H1 (cell line): ENCODE measurements around the gene AFF1. TPM values are rescaled to one million over a fixed set of nuclear protein-coding genes. Genes with fewer than 3 reads are reported as not detected.

Experiments used
- BRCA1 ChIP-seq: IDR thresholded peaks from 2 replicates; pipeline ENCODE4 v1.6.1; 2012; ENCODE audit warnings: low read depth, low read length, improper control_type of control experiment
- FOSL1 ChIP-seq: IDR thresholded peaks from 2 replicates; pipeline ENCODE4 v1.6.1; 2011; ENCODE audit warnings: mild to moderate bottlenecking, low read depth, low read length, moderate library complexity; ENCODE audit not compliant: insufficient read depth
- MAFK ChIP-seq: IDR thresholded peaks from 2 replicates; pipeline ENCODE4 v1.6.1; 2012; ENCODE audit warnings: low read depth, mild to moderate bottlenecking, improper control_type of control experiment, low read length
- MAX ChIP-seq: IDR thresholded peaks from 2 replicates; pipeline ENCODE4 v1.6.1; 2012; ENCODE audit warnings: inconsistent platforms
- NANOG ChIP-seq: IDR thresholded peaks from 2 replicates; pipeline ENCODE4 v1.6.1; 2011; ENCODE audit warnings: low read length, low read depth, mild to moderate bottlenecking, inconsistent platforms; ENCODE audit not compliant: insufficient read depth, poor library complexity, severe bottlenecking
- RNF2 ChIP-seq: fragments of 200-900, 300-1000 bp; sonication (generic); IDR thresholded peaks from 2 replicates; pipeline ENCODE4 v1.7.1; 2016; ENCODE audit warnings: borderline replicate concordance, low read depth, mild to moderate bottlenecking, antibody characterized with exemption, low read length; ENCODE audit not compliant: poor library complexity, severe bottlenecking; ENCODE audit errors: missing control alignments
- SIRT6 ChIP-seq: IDR thresholded peaks from one replicate; pipeline ENCODE4 v1.7.1; 2012; ENCODE audit warnings: low read length, inconsistent platforms
- TAF7 ChIP-seq: optimal IDR thresholded peaks from 2 replicates; pipeline ENCODE3; 2011; ENCODE audit warnings: low read depth, mild to moderate bottlenecking, inconsistent platforms, low read length, moderate library complexity, borderline replicate concordance
- ZNF274 ChIP-seq: IDR thresholded peaks from 2 replicates; pipeline ENCODE4 v1.7.0; 2012; ENCODE audit warnings: low read length, borderline replicate concordance; ENCODE audit errors: extremely low read depth
- polyA plus RNA-seq, 7 experiments: library from polyadenylated mRNA; depleted of rRNA in 3 of 7; stranded (reverse) in 5 of 7; unstranded in 2 of 7; fragments of >200 nt in 5 of 7; fragments of 200-250 nt in 2 of 7; gene quantifications; 1 replicate in 5 of 7; 2 replicates in 1 of 7; 4 replicates in 1 of 7; pipeline versions ENCODE4 v1.2.1 to v1.2.3, GENCODE V29; 2011 to 2013; ENCODE audit warnings: missing spikeins in 2 of 7, mixed read lengths in 2 of 7
- total RNA-seq: library from RNA; stranded (reverse); fragmentation: NEBNext Ultra II Directional; extraction: Animal tissue kit (Norgen Biotek cat#: 25700); gene quantifications from 2 replicates; pipeline ENCODE4 v1.2.1, GENCODE V29; 2021

AFF1 gene
- total and polyA plus RNA-seq, 2 of the 8 experiments (the other 6 are each of a cell fraction or from before 2014, with no cell fraction given): 14.8 to 85.5 TPM

- TF ChIP-seq FOSL1: no peak
- TF ChIP-seq NANOG: no peak
- no peak for TF ChIP-seq MAX
- TF ChIP-seq ZNF274: no peak
- no peak for TF ChIP-seq TAF7
- TF ChIP-seq RNF2: no peak
- no peak for TF ChIP-seq SIRT6
- no peak for TF ChIP-seq BRCA1
- no peak for TF ChIP-seq MAFK
- TF ChIP-seq, all 59 proteins: peak for 0
Measured at GRCh38 chr4:87067124-87067885, 132.5 kb downstream of the AFF1 start (continued).
